NOMO-1 (cell line): ENCODE data around the gene SV2C.
"Not testable (repeated sequence)": the region's sequence is repeated elsewhere in the genome, so short reads cannot be mapped to it uniquely, and the experiment has no call there.

Experiments used
- DNase-seq, 2 experiments: peaks; one replicate each; lab custom pipeline; 2025; ENCODE audit not compliant: unreplicated experiment in 2 of 2; lab: John Stamatoyannopoulos, UW

The SV2C gene

GRCh38 chr5:76199336-76200318 lies 116.4 kb downstream of the SV2C start:
- DNase-seq = no peak

GRCh38 chr5:76202182-76202581 lies 119.0 kb downstream of the SV2C start:
- DNase-seq = peak; percentile 7 to 69

GRCh38 chr5:76204191-76204590 lies 121.0 kb downstream of the SV2C start:
- DNase-seq = no peak

GRCh38 chr5:76204713-76205112 lies 121.5 kb downstream of the SV2C start:
- DNase-seq = no peak

- peak in 1 of 2 experiments; percentile 53 for DNase-seq
Measured at GRCh38 chr5:76207120-76207519, 123.9 kb downstream of the SV2C start.

- DNase-seq = no peak
Measured at GRCh38 chr5:76209297-76209696, 126.1 kb downstream of the SV2C start.

GRCh38 chr5:76210946-76211345 lies 127.8 kb downstream of the SV2C start:
- DNase-seq = no peak

- no peak for DNase-seq
Measured at GRCh38 chr5:76213858-76214257, 130.7 kb downstream of the SV2C start.

- no peak for DNase-seq
Measured at GRCh38 chr5:76216748-76217147, 133.6 kb downstream of the SV2C start.

- DNase-seq = no peak
Measured at GRCh38 chr5:76219636-76220035, 136.5 kb downstream of the SV2C start.

- DNase-seq = no peak
Measured at GRCh38 chr5:76221311-76221710, 138.1 kb downstream of the SV2C start.

GRCh38 chr5:76222318-76222717 lies 139.1 kb downstream of the SV2C start:
- DNase-seq = no peak

GRCh38 chr5:76223696-76224095 lies 140.5 kb downstream of the SV2C start:
- DNase-seq = no peak

GRCh38 chr5:76224898-76225297 lies 141.7 kb downstream of the SV2C start:
- peak in 1 of 2 experiments; percentile 55 for DNase-seq

- peak; percentile 11 to 47 for DNase-seq
Measured at GRCh38 chr5:76225336-76225735, 142.2 kb downstream of the SV2C start.

GRCh38 chr5:76229900-76230299 lies 146.7 kb downstream of the SV2C start:
- DNase-seq = no peak

GRCh38 chr5:76230711-76231285 lies 147.6 kb downstream of the SV2C start:
- DNase-seq = no peak

- no peak for DNase-seq
Measured at GRCh38 chr5:76234665-76235064, 151.5 kb downstream of the SV2C start.

- DNase-seq = no peak
Measured at GRCh38 chr5:76236684-76237083, 153.5 kb downstream of the SV2C start.

- no peak for DNase-seq
Measured at GRCh38 chr5:76240336-76240735, 157.2 kb downstream of the SV2C start.

GRCh38 chr5:76242155-76242554 lies 159.0 kb downstream of the SV2C start:
- DNase-seq = not testable (repeated sequence)

- no peak for DNase-seq
Measured at GRCh38 chr5:76245590-76245989, 162.4 kb downstream of the SV2C start.
